ENCODE data around the gene TCERG1L. TPM values are rescaled to one million over a fixed set of nuclear protein-coding genes. Genes with fewer than 3 reads are reported as not detected.

Gene TCERG1L
- total RNA-seq, 2 experiments from 2014 or later = not detected

DNA sequence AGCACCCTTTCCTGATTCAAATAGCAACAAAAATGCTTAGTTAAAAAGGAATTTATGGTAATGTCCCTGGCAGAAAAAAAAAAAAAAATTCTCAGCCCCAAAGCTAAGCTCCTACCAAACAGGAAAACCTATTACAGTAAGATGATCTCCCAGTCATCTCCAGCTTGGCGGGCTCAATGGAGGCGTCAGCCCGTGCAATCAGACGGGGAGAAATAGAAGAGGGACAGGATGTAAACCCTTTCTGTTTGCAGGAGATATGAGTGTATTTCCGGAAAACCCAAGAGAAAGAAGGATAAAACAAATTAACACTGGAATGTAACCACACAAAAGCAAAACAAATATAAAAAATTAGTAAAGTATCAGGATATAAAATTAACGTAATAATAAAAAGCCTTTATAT is 242.8 kb downstream of the TCERG1L start:
- Mint-ChIP-seq H3K27me3 (no peaks in the 10 kb centered on the region), H3K4me3 (no peak overlapping the region), H3K9me3 (no peaks in the 10 kb centered on the region), H3K4me1 (no peaks in the 10 kb centered on the region), H3K36me3 (ENCODE audit: low read depth) (no peaks in the 10 kb centered on the region), H3K27ac (no peak overlapping the region)
- POLR2A ChIA-PET = no interaction called here
- DNase-seq = no peak
- CTCF ChIA-PET = no interaction called here

DNA sequence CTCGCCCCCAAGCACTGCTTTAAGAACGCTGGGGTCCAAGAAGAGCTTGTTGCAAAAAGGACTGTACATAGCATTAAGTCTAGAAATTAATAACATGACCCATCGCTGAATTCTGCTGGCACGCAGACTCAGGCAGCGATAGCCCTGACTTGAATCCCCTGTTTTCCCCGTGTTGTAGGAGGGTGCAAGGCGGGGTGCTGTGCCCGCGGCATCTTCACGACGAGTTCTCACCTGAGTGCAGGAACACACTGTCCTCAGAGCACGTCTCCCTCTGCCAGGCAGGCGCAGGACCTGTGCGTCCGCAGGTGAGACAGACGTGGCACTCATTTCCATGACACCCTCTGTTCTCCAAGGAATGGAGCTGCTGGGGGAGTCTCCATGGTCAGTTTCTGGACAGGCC is 243.2 kb downstream of the TCERG1L start:
- Mint-ChIP-seq H3K9me3 (no peaks in the 10 kb centered on the region), H3K27ac (no peak overlapping the region), H3K36me3 (ENCODE audit: low read depth) (no peaks in the 10 kb centered on the region), H3K4me3 (no peak overlapping the region), H3K4me1 (no peaks in the 10 kb centered on the region), H3K27me3 (no peaks in the 10 kb centered on the region)
- CTCF ChIA-PET = no interaction called here
- no peak for DNase-seq
- POLR2A ChIA-PET = no interaction called here

DNA sequence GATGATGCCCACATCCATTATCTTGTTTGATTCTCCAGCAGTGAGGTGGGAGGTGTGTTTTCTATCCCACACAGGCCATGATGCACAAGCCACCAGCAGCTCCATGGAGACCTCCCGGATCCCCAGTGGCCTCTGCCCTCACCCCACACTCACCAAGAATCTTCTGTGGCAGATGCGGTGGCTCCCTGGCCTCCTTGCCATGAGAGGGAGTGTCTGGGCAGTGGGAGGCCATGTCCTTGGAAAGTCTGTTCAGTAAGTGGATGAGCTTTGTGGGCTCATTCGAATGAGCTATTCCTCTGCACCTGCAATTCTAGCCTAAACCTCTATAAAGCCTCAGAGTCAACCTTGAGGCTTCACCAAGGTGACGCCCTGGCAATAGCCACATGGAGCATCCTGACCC is 243.8 kb downstream of the TCERG1L start:
- Mint-ChIP-seq H3K36me3 (ENCODE audit: low read depth) (no peaks in the 10 kb centered on the region), H3K4me1 (no peaks in the 10 kb centered on the region), H3K9me3 (no peaks in the 10 kb centered on the region), H3K27me3 (no peaks in the 10 kb centered on the region), H3K4me3 (no peak overlapping the region), H3K27ac (no peak overlapping the region)
- CTCF ChIA-PET = no interaction called here
- DNase-seq = no peak
- POLR2A ChIA-PET = no interaction called here

GRCh38 chr10:131065673-131066305 is 245.7 kb downstream of the TCERG1L start:
- POLR2A ChIA-PET = no interaction called here
- Mint-ChIP-seq H3K4me1 (no peaks in the 10 kb centered on the region), H3K9me3 (no peaks in the 10 kb centered on the region), H3K36me3 (ENCODE audit: low read depth) (no peaks in the 10 kb centered on the region), H3K27me3 (no peaks in the 10 kb centered on the region), H3K27ac (no peak overlapping the region), H3K4me3 (no peak overlapping the region)
- CTCF ChIA-PET = interaction anchor here (0.6 to 0.7 kb wide), 2 partner anchors 62 to 332 kb away, joined by 3 to 5 read pairs; no protein-coding TSS in a partner anchor
- DNase-seq = no peak

- H3K4me1 Mint-ChIP-seq = no peaks in the 10 kb centered on the region
- H3K36me3 Mint-ChIP-seq (ENCODE audit: low read depth) = no peaks in the 10 kb centered on the region
- H3K4me3 Mint-ChIP-seq = no peak overlapping the region
- ChIA-PET POLR2A (no interaction called here), CTCF (no interaction called here)
- no peaks in the 10 kb centered on the region for H3K27me3 Mint-ChIP-seq
- peaks cover 2% of the 10 kb centered on the region for H3K9me3 Mint-ChIP-seq
- no peak for DNase-seq
- no peak overlapping the region for H3K27ac Mint-ChIP-seq
Measured at GRCh38 chr10:131063311-131063710, 248.2 kb downstream of the TCERG1L start.

GRCh38 chr10:131062621-131063260 is 248.8 kb downstream of the TCERG1L start:
- ChIA-PET CTCF (no interaction called here), POLR2A (no interaction called here)
- Mint-ChIP-seq H3K4me1 (no peaks in the 10 kb centered on the region), H3K27ac (no peak overlapping the region), H3K36me3 (ENCODE audit: low read depth) (no peaks in the 10 kb centered on the region), H3K4me3 (no peak overlapping the region), H3K27me3 (no peaks in the 10 kb centered on the region), H3K9me3 (peaks cover 5% of the 10 kb centered on the region)
- DNase-seq = no peak

DNA sequence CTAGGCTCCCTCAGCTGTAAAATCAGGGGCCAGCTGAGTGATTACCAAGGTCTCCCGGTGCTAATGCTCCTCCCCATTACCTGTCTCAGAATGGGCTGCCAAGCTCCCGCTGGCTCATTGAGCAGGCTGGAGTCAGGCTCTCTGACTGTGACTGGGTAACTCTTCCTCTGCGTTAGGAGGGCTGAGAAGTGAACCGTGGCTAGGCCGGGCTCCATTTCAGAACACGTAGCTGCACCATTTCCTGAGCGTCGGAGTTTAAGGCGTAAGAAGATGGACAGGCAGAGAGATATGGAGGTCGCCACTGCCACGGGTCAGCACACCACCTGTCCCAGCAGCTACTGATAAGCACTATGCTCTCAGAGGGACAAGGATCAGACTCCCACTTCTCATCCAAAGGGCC is 250.3 kb downstream of the TCERG1L start:
- CTCF ChIA-PET = no interaction called here
- no peaks in the 10 kb centered on the region for H3K27me3 Mint-ChIP-seq
- DNase-seq = no peak
- H3K4me1 Mint-ChIP-seq = no peaks in the 10 kb centered on the region
- no peak overlapping the region for H3K4me3 Mint-ChIP-seq
- peaks cover 5% of the 10 kb centered on the region for H3K9me3 Mint-ChIP-seq
- H3K36me3 Mint-ChIP-seq (ENCODE audit: low read depth) = no peaks in the 10 kb centered on the region
- POLR2A ChIA-PET = no interaction called here
- no peak overlapping the region for H3K27ac Mint-ChIP-seq

GRCh38 chr10:131059881-131060280 is 251.6 kb downstream of the TCERG1L start:
- no peak for DNase-seq
- Mint-ChIP-seq H3K9me3 (peaks cover 5% of the 10 kb centered on the region), H3K27me3 (no peaks in the 10 kb centered on the region), H3K4me1 (no peaks in the 10 kb centered on the region), H3K4me3 (no peak overlapping the region), H3K27ac (no peak overlapping the region), H3K36me3 (ENCODE audit: low read depth) (no peaks in the 10 kb centered on the region)
- ChIA-PET POLR2A (no interaction called here), CTCF (no interaction called here)

- DNase-seq = no peak
- Mint-ChIP-seq H3K36me3 (ENCODE audit: low read depth) (no peaks in the 10 kb centered on the region), H3K4me1 (no peaks in the 10 kb centered on the region), H3K27ac (no peak overlapping the region), H3K9me3 (peaks cover 5% of the 10 kb centered on the region), H3K4me3 (no peak overlapping the region), H3K27me3 (no peaks in the 10 kb centered on the region)
- ChIA-PET CTCF (no interaction called here), POLR2A (no interaction called here)
Measured at GRCh38 chr10:131058799-131059198, 252.7 kb downstream of the TCERG1L start.

- H3K27me3 Mint-ChIP-seq = no peaks in the 10 kb centered on the region
- no peaks in the 10 kb centered on the region for H3K36me3 Mint-ChIP-seq (ENCODE audit: low read depth)
- H3K4me3 Mint-ChIP-seq = no peak overlapping the region
- POLR2A ChIA-PET = no interaction called here
- H3K4me1 Mint-ChIP-seq = no peaks in the 10 kb centered on the region
- peaks cover 5% of the 10 kb centered on the region for H3K9me3 Mint-ChIP-seq
- CTCF ChIA-PET = no interaction called here
- no peak for DNase-seq
- H3K27ac Mint-ChIP-seq = no peak overlapping the region
Measured at GRCh38 chr10:131056781-131057180, 254.7 kb downstream of the TCERG1L start.

DNA sequence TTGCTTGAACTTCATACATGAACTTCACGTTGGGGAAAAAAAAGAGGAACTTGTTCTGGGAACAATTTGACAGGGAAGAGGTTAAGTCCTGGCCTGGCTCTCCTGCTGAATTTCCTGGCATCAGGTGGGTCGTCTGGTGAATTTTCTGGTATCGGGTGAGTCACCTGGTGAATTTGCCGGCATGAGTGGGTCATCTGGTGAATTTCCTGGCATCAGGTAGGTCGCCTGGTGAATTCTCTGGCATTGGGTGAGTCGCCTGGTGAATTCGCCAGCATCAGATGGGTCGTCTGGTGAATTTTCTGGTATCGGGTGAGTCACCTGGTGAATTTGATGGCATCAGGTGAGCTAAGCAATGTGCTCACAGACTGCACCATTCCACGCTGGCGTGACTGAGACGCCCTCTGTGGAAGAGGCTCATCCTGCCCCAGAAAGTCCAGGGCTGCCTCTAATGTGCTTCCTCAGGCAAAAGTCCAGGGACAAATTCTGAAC is 255.4 kb downstream of the TCERG1L start:
- Mint-ChIP-seq H3K4me3 (no peak overlapping the region), H3K36me3 (ENCODE audit: low read depth) (no peaks in the 10 kb centered on the region), H3K9me3 (peaks cover 7% of the 10 kb centered on the region), H3K27ac (no peak overlapping the region), H3K4me1 (no peaks in the 10 kb centered on the region), H3K27me3 (no peaks in the 10 kb centered on the region)
- ChIA-PET POLR2A (no interaction called here), CTCF (no interaction called here)
- DNase-seq = no peak

- no peaks in the 10 kb centered on the region for H3K36me3 Mint-ChIP-seq (ENCODE audit: low read depth)
- CTCF ChIA-PET = no interaction called here
- no peak for DNase-seq
- H3K27ac Mint-ChIP-seq = no peak overlapping the region
- peaks cover 10% of the 10 kb centered on the region for H3K9me3 Mint-ChIP-seq
- POLR2A ChIA-PET = no interaction called here
- H3K27me3 Mint-ChIP-seq = no peaks in the 10 kb centered on the region
- no peaks in the 10 kb centered on the region for H3K4me1 Mint-ChIP-seq
- no peak overlapping the region for H3K4me3 Mint-ChIP-seq
Measured at GRCh38 chr10:131055437-131055836, 256.1 kb downstream of the TCERG1L start.

GRCh38 chr10:131053192-131053591 is 258.3 kb downstream of the TCERG1L start:
- CTCF ChIA-PET = no interaction called here
- POLR2A ChIA-PET = no interaction called here
- no peak for DNase-seq
- Mint-ChIP-seq H3K4me3 (no peak overlapping the region), H3K4me1 (no peaks in the 10 kb centered on the region), H3K36me3 (ENCODE audit: low read depth) (no peaks in the 10 kb centered on the region), H3K27me3 (no peaks in the 10 kb centered on the region), H3K9me3 (peaks cover 7% of the 10 kb centered on the region), H3K27ac (no peak overlapping the region)

DNA sequence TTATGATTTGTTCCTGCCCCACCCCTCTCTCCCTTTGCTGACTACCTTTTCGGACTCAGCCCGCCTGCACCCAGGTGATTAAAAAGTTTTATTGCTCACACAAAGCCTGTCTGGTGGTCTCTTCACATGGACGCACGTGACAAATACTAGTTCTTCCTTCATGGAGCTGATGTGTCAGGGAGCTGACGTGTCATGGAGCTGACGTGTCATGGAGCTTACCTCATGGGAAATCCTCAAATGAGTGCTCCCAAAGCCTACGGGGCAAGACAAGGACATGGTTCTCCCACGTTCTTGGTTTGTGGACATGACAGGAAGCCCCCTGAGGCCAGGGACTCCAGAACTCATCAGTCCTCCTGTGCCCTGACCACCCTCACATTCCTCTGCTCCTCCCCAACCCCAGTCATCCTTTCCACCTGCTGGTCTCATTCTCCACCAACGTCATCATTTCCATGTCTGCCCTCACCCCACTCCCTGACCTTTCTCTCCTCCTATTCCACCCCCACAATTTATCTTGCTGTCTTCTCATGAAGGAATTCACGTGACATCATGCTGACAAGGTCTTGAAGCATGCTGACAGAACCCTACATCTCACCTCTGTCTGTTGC is 261.3 kb downstream of the TCERG1L start:
- no peak overlapping the region for H3K4me3 Mint-ChIP-seq

More for the DNA sequence above, 261.3 kb downstream of the TCERG1L start:
- no peaks in the 10 kb centered on the region for H3K36me3 Mint-ChIP-seq (ENCODE audit: low read depth)
- CTCF ChIA-PET = no interaction called here
- H3K27ac Mint-ChIP-seq = no peak overlapping the region
- H3K9me3 Mint-ChIP-seq = peaks cover 4% of the 10 kb centered on the region
- H3K4me1 Mint-ChIP-seq = no peaks in the 10 kb centered on the region
- POLR2A ChIA-PET = no interaction called here
- DNase-seq = no peak
- no peaks in the 10 kb centered on the region for H3K27me3 Mint-ChIP-seq

Measured in activated CD4-positive, alpha-beta T cell treated with anti-CD3 and anti-CD28 coated beads, Interleukin-2, amount 10 ng/mL, durations not matched to agents 7 days and 5 days (primary cell).